Left ventricle myocardium inferior (tissue), 1 donor: ENCODE data around the gene PCIF1. TPM values are rescaled to one million over a fixed set of nuclear protein-coding genes. Genes with fewer than 3 reads are reported as not detected.

Experiments used
- DNase-seq: peaks from one replicate; pipeline ENCODE4 v3.0.0-alpha.2; 2020
- H3K27ac ChIP-seq: fragments of 200-600 bp; replicated peaks from 2 replicates; pipeline ENCODE4 v1.8.0; 2021
- H3K27me3 ChIP-seq: fragments of 200-600 bp; 2 replicates; pipeline ENCODE4 v1.8.0; 2021; ENCODE audit warnings: low read depth
- H3K36me3 ChIP-seq: fragments of 200-600 bp; 2 replicates; pipeline ENCODE4 v1.8.0; 2021
- H3K4me1 ChIP-seq: fragments of 200-600 bp; 2 replicates; pipeline ENCODE4 v1.8.0; 2021
- H3K4me3 ChIP-seq: fragments of 200-600 bp; 2 replicates; pipeline ENCODE4 v1.8.0; 2021; ENCODE audit warnings: mild to moderate bottlenecking, moderate library complexity
- H3K9me3 ChIP-seq: fragments of 200-600 bp; replicated peaks from 2 replicates; pipeline ENCODE4 v1.8.0; 2021
- intact Hi-C: fragments of 100-400 bp; cut with micrococcal nuclease; formaldehyde crosslinking; loops from one replicate; pipeline ENCODE4 v1.11.0; 2022
- total RNA-seq: library from RNA; stranded (reverse); fragmentation: NEBNext Ultra II Directional; extraction: Animal tissue kit (Norgen Biotek cat#: 25700); gene quantifications from one replicate; pipeline ENCODE4 v1.2.1, GENCODE V29; 2021
- TF ChIP-seq, protein P1 (sequence below): fragments of 200-600 bp; IDR thresholded peaks from 2 replicates; pipeline ENCODE4 v1.8.0; 2021; ENCODE audit warnings: antibody characterized with exemption, mild to moderate bottlenecking, borderline replicate concordance
- donor health status: DM: no; HTN: yes; CAD: no; lungs with severe emphysema.

The PCIF1 gene
- total RNA-seq, 1 donor from 2014 or later, result 21.9 TPM

- Histone ChIP-seq H3K9me3 (no peaks in the 10 kb centered on the region), H3K4me3 (no peak overlapping the region), H3K4me1 (peaks cover 83% of the 10 kb centered on the region), H3K27ac (peak overlapping the region; percentile 86), H3K27me3 (no peaks in the 10 kb centered on the region), H3K36me3 (no peaks in the 10 kb centered on the region)
- TF ChIP-seq, protein P1, sequence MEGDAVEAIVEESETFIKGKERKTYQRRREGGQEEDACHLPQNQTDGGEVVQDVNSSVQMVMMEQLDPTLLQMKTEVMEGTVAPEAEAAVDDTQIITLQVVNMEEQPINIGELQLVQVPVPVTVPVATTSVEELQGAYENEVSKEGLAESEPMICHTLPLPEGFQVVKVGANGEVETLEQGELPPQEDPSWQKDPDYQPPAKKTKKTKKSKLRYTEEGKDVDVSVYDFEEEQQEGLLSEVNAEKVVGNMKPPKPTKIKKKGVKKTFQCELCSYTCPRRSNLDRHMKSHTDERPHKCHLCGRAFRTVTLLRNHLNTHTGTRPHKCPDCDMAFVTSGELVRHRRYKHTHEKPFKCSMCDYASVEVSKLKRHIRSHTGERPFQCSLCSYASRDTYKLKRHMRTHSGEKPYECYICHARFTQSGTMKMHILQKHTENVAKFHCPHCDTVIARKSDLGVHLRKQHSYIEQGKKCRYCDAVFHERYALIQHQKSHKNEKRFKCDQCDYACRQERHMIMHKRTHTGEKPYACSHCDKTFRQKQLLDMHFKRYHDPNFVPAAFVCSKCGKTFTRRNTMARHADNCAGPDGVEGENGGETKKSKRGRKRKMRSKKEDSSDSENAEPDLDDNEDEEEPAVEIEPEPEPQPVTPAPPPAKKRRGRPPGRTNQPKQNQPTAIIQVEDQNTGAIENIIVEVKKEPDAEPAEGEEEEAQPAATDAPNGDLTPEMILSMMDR, result no peak
- no peak for DNase-seq
- intact Hi-C loops, result no loop called here
Measured at GRCh38 chr20:45921337-45922189, 12.9 kb upstream of the PCIF1 start.

DNA sequence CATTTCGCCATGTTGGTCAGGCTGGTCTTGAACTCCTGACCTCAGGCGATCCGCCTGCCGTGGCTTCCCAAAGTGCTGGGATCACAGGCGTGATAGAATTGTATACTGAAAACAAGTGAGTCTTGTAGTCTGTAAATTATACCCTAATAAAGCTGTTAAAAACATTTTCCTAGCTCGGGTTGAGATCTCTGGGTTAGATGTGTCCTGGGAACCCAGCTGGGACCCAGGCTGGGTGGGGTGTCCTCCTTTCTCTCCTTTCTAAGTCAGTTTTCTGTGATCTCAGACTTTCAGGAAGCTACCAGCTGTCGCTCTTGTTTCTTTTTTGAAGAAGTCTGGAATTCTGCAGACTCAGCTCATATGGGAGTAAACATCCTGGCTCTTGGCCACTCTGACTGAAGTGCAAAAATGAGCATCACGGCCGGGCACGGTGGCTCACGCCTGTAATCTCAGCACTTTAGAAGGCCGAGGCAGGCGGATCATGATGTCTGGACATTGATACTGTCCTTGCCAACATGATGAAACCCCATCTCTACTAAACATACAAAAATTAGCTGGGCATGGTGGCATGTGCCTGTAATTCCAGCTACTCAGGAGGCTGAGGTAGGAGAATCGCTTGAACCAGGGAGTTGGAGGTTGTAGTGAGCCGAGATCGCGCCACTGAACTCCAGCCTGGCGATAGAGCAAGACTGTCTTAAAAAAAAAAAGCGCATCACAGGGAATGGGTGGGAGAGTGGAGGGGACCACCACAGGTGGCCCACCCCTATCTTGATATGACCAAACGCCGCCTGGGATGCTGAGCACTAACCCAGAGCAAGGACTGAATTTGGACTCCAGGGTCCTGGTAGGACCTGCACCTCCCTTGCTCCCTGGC is 9.9 kb upstream of the PCIF1 start:
- Histone ChIP-seq H3K4me3 (peak overlapping the region; percentile 16), H3K9me3 (no peaks in the 10 kb centered on the region), H3K27me3 (no peaks in the 10 kb centered on the region), H3K4me1 (peaks cover 57% of the 10 kb centered on the region), H3K36me3 (no peaks in the 10 kb centered on the region), H3K27ac (peak overlapping the region; percentile 86)
- TF ChIP-seq, protein P1, result no peak
- intact Hi-C loops, result no loop called here
- DNase-seq, result peak; percentile 50

DNA sequence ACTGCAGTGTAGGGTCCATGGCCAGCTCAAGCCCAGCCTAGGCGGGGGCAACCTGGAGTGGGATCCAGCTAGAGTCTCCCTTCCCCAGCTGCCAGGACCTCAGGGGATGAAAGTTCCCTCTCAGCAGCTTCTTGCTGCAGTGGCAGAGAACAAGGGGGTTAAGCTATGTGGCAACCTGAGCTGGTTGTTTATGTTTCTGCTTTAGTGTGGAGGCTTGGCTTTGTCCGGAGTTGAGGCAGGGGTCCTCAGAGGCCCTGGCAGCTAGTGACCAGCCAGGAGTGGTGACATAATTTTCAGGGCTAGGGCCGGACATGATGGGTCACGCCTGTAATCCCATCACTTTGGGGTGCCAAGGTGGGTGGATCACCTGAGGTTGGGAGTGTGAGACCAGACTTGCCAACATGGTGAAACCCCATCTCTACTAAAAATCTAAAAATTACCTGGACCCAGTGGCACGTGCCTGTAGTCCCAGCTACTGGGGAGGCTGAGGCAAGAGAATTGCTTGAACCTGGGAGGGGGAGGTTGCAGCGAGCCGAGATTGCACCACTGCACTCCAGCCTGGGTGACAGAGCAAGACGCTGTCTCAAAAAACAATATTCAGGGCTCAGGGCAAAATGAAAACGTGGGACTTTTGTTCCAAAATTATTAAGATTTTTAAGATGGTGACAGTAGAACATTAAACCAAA is 8.5 kb upstream of the PCIF1 start:
- intact Hi-C loops, result no loop called here
- TF ChIP-seq, protein P1, result no peak
- DNase-seq, result no peak
- Histone ChIP-seq H3K9me3 (no peaks in the 10 kb centered on the region), H3K36me3 (no peaks in the 10 kb centered on the region), H3K4me3 (no peak overlapping the region), H3K27me3 (no peaks in the 10 kb centered on the region), H3K4me1 (peaks cover 43% of the 10 kb centered on the region), H3K27ac (peak overlapping the region; percentile 86)

DNA sequence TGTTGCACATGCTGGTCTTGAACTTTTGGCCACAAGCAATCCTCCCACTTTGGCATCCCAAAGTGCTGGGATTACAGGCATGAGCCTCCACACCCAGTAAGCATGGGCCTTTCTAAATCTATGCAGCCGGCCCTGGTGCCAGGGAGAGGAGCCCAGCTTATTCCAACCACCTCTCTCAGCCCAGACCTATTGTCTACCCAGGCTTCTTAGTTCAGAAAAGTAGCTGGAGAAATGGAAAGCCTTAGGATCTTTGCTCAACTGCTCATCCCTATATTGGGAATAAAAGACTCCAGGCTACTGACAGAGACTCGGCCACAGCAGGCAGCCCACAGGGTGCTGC is 7.8 kb upstream of the PCIF1 start:
- no peaks in the 10 kb centered on the region for H3K27me3 ChIP-seq
- peaks cover 36% of the 10 kb centered on the region for H3K4me1 ChIP-seq
- no peaks in the 10 kb centered on the region for H3K36me3 ChIP-seq
- DNase-seq, result no peak
- intact Hi-C loops, result no loop called here
- H3K4me3 ChIP-seq, result no peak overlapping the region
- no peaks in the 10 kb centered on the region for H3K9me3 ChIP-seq
- no peak overlapping the region for H3K27ac ChIP-seq
- TF ChIP-seq, protein P1, result no peak
